HS-5 (cell line): Measurements from ENCODE around the gene ZNF584.

Source experiments
- DNase-seq: peaks from one replicate; pipeline ENCODE4 v3.0.0-alpha.2; 2012; ENCODE audit warnings: low read depth

Gene ZNF584

GRCh38 chr19:58385891-58386575 is 22.4 kb upstream of the ZNF584 start:
- DNase-seq, result no peak

GRCh38 chr19:58386576-58387337 is 21.7 kb upstream of the ZNF584 start, which contains the start of gene RPS5:
TSS of gene RPS5 (plus strand) at chr19:58387269. CDS start at chr19:58388138, 869 bp downstream.
- DNase-seq, result peak; percentile 96

GRCh38 chr19:58387338-58388174 is 20.9 kb upstream of the ZNF584 start:
- DNase-seq, result no peak

DNA sequence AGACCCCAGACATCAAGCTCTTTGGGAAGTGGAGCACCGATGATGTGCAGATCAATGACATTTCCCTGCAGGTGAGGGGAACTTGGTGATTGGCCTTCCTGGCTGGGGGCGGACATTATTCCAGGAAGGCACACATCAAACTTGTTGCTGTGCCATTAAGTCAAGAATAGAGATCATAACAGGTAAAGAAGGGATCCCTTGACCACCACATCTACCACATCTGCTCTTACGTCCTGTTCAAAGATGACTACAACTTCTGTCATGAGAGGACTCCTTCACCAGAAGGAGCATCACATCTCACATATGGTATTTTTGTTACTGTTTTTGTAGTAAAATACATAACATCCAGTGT is 20.3 kb upstream of the ZNF584 start:
- no peak for DNase-seq

GRCh38 chr19:58392945-58393724 is 15.3 kb upstream of the ZNF584 start:
- no peak for DNase-seq

GRCh38 chr19:58393725-58394033 is 14.8 kb upstream of the ZNF584 start:
- no peak for DNase-seq

DNA sequence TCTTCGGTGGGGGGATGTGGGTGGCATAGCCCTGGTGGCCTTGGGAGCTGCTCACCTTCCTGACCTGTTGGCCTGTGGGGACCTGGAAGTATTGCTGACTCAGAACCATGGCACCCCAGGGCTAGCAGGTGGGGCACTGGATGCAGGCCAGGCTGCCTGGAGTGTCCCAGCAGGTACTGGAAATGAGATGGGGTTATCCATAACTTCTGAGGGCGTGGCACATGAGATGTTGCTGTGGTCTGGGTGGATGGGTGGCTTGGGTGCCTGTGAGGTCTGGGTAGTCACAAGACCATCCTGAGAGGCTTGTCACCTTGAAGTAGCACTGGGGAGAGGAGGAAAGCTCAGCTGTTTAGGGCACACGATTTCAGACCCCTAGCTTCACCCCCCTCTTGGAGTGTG is 13.6 kb upstream of the ZNF584 start:
- DNase-seq, result no peak

GRCh38 chr19:58395220-58395978 is 13.1 kb upstream of the ZNF584 start, which contains the start of gene RNF225:
TSS of gene RNF225 (plus strand) at chr19:58395656. CDS start at chr19:58396090, 434 bp downstream.
- no peak for DNase-seq

DNA sequence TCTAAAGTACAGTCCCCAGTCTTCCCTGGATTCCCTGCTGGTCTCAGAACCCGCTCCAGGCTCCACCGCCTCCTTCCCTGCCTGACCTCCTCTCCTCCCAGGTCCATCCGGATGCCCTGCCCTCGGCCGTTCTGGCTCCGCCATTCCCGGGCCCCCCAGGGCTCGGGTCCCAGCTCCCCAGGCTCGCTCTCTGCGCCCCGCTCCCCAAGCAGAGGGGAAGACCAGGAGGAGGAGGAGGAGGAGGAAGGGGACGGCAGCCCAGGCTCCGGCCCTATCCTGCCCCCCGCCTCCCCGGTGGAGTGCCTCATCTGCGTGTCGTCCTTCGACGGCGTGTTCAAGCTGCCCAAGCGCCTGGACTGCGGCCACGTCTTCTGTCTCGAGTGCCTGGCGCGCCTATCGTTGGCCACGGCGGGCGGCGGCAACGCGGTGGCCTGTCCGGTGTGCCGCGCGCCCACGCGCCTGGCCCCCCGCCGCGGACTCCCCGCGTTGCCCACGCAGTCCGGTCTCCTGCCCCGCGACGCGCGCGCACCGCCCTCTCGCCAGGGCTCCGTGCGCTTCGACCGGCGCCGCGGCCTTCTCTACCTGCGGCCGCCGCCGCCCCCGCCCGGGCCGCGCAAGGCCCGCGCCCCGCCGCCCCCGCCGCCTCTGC is 12.3 kb upstream of the ZNF584 start:
- DNase-seq, result no peak

DNA sequence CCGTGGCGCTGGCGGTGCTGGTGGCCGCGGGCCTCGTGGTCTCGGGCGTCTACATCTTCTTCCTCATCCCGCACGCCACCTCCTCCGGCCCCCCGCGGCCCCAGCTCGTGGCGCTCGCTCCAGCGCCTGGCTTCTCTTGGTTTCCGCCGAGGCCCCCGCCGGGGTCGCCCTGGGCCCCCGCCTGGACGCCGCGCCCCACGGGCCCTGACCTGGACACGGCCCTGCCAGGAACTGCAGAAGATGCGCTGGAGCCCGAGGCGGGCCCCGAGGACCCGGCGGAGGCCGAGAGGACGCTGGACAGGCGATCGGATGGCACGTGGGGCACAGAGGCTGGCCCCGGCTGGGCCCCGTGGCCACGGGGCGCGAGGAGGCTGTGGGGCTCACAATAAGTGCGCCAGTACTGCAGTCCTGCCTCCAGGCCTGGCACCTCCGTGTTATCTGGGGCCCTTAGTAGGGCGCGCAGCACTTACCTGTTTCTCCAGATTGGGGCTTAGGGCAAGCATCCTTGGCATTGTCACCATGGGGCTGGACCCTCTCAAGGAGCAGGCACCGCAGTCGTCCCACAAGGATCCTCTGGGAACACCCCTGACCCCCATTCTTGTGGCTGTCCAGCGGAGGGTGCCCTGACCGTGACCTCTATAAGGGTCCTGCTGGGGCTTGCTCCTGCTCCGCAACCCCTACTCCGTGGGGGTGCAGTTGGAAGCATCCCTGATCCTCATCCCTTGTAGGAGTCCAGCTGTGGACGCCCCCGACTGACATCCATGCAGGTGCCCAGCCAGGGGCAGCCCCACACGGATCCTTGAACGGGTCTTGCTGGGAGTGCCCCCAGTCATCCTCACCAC is 11.5 kb upstream of the ZNF584 start:
- DNase-seq, result no peak

GRCh38 chr19:58397533-58398037 is 10.9 kb upstream of the ZNF584 start:
- no peak for DNase-seq

DNA sequence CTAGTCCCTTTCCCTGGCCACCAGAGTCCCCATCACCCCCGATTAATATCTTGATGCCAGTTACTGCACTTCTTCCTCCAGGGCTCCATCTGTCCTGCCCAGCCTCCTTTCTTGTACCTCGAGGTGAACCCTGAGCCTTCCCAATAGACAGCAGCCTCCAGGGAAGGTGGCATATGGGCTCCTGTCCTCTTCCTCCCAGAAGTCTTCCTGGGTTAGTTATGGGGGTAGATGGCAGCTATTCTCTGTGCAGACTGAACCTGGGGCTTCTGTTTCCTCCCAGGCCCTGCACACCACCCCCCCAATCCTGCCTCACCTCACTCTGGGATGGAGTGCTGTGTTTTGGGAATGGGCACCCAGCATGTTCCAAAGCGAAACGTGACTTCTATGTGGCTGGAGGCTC is 10.4 kb upstream of the ZNF584 start:
- DNase-seq, result no peak

GRCh38 chr19:58398545-58398944 is 9.9 kb upstream of the ZNF584 start:
- no peak for DNase-seq

DNA sequence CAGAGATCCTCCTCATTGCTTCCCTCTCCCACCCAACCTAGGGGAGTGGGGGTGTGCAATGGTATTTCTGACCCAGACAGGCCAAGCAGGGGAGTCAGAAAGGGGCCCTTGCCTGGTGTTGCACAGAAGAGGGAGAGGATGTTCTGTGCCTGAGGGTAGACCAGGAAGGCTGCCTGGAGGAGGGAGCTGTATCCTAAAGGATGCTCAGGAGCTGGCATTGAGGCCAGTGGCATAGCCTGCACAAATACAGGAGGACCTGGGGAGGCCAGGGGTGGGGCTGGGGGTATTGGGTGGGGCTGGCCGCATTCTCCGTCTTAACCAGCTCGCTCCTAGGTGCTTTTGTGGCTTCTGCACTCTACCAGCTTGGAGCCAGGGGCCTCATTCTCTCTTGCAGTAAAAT is 8.5 kb upstream of the ZNF584 start:
- DNase-seq, result no peak

DNA sequence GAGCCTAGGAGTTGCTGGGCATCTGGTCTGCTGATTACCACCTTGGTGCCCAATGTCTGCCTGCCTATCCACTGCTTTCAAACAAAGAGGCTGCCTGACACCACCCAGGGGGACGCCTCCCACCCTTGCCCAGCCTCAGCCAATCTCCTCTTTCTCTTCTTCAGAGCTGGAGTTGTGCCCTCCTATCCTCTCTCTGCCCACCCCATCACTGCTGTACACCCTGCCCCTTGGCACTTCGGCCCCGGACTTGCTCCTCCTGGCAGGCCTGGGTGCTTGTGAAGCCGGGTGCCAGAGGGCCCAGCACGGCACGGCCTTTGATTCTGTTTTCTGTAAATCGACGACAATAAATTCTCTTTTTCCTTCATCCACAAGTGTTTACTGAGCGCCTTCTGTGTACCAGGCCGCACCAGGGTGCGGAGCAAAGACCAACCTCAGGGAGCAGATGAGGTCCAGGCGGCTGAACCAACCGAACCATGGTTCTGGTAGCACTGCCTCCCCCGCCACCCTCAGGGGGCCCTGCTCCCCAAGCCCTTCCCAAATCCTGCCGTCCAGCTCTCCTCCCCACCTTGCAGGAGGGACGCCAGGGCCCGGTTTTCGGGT is 8.0 kb upstream of the ZNF584 start:
- no peak for DNase-seq

GRCh38 chr19:58400916-58401839 is 7.3 kb upstream of the ZNF584 start:
- peak; percentile 97 for DNase-seq

DNA sequence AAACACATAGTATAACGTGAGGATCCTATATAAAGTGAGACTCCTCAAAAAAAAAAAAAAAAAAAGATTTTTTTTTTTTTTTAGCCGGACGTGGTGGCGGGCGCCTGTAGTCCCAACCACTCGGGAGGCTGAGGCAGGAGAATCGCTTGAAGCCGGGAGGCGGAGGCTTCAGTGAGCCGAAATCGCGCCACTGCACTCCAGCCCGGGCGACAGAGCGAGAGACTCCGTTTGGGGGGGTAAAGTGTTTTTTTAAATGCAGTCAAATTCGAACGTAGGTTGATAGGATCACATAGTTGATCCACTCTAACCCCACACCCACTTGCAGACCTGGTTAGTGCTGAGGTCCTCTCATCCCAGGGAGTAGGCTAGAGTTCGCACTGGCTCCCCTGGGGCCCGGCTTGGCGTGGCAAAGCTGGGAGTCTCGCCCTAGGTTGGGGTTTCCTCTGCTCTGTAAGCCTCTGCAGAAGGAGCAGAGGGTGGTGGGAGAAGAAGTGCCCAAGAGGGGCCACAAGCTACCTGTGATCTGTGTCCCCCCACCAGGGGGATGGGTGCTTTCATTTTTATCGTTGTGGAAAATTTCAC is 6.5 kb upstream of the ZNF584 start:
- no peak for DNase-seq
